Measurements from ENCODE around the gene EEIG1.

The EEIG1 gene

GRCh38 chr9:127999461-127999860, 18.7 kb upstream of the EEIG1 start:
- peak; percentile 25 for DNase-seq

GRCh38 chr9:127993721-127994120, 12.9 kb upstream of the EEIG1 start:
- no peak for DNase-seq

DNA sequence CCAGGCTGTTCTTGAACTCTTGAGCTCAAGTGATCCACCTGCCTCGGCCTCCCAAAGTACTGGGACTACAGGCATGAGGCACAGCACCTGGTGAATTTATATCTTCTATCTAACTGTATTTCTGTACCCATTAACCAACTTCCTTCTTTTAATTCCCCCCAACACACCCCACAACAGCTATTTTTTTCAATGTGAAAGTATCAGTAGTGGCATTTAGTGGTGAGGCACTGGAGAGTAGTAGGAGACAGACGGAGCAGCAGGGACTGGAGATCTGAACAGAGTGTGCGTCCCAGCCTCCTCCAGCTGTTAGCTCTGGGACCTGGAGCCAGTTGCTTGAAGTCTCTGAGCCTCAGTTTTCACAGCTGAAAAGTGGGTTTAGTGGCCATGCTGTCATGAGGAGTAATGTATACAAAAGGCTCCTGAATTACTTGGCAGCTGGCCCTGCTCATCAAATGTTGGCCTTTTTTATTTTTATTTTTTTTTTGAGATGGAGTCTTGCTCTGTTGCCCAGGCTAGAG, 11.0 kb upstream of the EEIG1 start:
- DNase-seq: no peak

GRCh38 chr9:127991017-127991756, 10.4 kb upstream of the EEIG1 start:
- DNase-seq: no peak

DNA sequence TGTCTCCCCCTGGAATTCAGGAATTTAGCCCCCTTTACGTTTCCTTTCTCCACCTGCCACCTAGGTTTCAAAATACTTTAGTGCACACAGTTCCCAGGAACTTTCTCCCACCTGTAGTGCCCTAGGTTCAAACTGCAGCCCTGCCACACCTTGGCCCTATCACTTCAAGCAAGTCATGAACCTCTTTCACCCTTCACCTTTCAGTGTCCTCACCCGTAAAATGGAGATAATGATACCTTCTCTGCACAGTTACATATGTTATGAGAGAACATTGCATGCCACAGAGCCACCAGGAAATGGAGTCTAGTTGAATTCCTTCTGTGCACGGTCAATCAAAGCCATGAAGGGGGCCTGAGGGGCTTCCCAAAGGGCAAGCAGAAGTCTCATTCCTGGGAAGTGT, 9.8 kb upstream of the EEIG1 start:
- DNase-seq: no peak

GRCh38 chr9:127989094-127989493, 8.3 kb upstream of the EEIG1 start:
- DNase-seq: no peak

GRCh38 chr9:127987103-127987614, 6.4 kb upstream of the EEIG1 start:
- DNase-seq: no peak

- no peak for DNase-seq
These were observed 4.2 kb upstream of the EEIG1 start for GRCh38 chr9:127985011-127985410.

GRCh38 chr9:127983847-127984289, 3.1 kb upstream of the EEIG1 start:
- no peak for DNase-seq

- no peak for DNase-seq
These were observed 2.1 kb upstream of the EEIG1 start for GRCh38 chr9:127982912-127983311.

- DNase-seq: no peak
These were observed 851 bp upstream of the EEIG1 start for GRCh38 chr9:127981559-127982121.

- DNase-seq: no peak
These were observed 606 bp downstream of the EEIG1 start for GRCh38 chr9:127980060-127980705.

DNA sequence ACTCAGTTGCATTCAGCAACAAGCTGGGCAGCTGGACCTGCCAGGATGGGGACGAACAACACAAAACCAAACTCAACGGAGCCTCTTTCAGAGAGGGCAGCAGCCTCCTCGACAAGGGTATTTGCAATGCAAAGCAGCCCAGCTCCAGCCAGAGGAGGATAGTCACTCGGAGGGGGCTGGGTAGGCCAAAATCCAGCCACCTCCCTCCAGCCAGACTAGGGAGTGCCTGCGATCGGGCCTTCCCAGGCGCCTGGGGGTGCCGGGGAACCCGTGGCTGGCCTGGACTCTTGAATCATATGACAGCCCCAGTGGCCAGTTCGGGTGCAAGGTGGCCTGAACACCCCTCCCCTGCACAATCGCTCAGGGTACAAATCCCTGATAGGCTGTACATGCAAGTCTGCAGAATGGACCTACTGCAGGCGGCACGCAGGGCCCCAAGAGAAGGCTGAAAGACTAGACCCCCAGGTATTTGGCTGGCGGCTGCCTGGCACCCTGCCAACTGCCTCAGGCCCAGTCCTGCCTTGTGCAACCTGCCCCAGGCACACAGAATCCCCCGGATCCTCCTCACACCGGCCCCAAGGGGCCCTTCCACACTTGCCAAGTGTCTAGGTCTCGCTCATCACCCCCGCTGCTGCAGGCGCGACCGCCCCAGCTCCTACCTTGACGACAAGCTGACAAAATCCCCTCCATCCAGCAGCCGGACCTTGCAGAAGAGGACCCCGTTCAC, 1.3 kb downstream of the EEIG1 start:
- DNase-seq: no peak

DNA sequence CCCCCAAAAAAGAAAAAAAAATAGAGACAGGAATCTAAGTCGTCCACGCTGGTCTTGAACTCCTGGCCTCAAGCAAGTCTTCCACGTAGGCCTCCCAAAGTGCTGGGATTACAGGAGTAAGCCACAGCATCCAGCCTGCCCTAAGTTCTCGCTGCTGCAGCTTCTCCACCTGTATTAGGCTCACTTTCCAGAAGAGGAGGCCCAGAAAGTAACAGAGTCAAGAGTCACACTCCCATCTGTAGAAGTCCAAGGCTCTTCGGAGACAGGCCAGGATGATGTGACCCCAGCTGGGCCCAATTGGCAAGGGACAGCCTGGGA, 1.8 kb downstream of the EEIG1 start:
- DNase-seq: no peak

- peak; percentile 69 for DNase-seq
These were observed 2.7 kb downstream of the EEIG1 start for GRCh38 chr9:127977884-127978647.

DNA sequence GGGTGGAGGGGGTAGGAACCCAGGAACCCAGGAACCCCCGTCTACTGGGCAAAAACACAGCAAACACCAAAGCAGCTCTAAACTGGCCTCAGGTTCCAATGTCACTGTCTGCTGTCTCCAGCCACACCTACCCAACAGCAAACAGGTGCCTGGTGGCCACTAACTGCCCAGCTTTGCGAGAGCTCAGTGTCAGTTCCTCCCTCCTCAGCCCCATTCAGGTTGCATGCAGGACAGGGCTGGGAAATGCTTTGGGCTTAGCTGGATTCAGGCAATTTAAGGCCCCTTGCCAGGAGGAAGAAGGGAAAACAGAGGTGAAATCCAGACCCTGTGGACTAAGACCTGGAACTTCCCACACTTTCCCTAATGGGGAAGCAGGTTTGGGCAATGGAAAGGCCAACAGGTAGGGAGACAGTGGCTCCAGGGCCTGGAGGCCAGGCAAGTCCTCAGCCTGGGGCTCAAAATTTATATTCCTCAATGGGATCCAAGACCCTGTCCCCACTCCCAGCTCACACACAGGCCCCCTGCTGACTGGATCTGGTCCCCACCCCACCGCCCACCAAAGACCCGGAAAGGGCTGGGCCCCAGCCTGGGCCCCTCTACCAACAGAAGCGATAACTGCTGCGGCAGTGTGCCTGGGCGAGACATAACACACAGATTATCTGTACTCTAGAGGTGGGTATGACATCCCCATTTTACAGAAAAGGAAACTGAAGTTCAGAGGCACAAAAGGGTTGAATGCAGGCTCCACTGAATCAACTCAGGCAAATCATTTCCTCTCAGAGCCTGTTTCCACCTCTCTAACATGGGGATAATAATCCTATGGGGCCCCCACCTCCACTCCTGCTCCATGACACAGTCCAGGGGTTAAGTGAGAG, 3.5 kb downstream of the EEIG1 start:
- no peak for DNase-seq

GRCh38 chr9:127976498-127976897, 4.3 kb downstream of the EEIG1 start:
- DNase-seq: no peak

GRCh38 chr9:127975376-127976315, 5.1 kb downstream of the EEIG1 start:
- DNase-seq: no peak

DNA sequence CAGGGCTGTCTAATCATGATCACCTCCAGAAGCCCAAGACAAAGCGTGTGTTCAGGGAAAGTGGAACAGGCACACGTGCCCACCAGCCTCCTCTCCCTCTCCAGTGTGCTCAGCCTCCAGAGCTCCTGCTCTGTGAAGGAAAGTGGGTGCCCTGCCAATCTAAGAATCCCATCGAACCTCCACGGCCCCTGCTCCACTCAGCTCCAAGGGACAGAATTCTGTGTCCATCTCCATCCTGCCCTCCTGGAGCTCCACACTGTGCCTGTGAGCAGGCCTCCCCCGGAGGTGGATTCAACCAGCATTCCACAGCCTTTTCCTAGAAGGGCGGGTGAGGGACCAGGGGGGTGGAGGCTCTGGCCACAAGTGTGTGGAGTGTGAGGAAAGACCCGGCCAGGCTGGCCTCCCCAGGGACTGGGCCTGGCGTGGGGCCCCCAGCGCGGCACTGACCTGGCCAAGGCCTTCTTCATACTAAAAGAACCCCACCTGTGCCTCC, 6.0 kb downstream of the EEIG1 start:
- DNase-seq: no peak

Data from inflammatory macrophage treated with lipopolysaccharide for 4 hours (primary cell).